Forelimb muscle (tissue), 1 donor: ENCODE data around the gene SEZ6L2. TPM values are rescaled to one million over a fixed set of nuclear protein-coding genes. Genes with fewer than 3 reads are reported as not detected.
"Not testable (repeated sequence)": the region's sequence is repeated elsewhere in the genome, so short reads cannot be mapped to it uniquely, and the experiment has no call there.

ENCODE experiments used
- DNase-seq: peaks from one replicate; pipeline ENCODE4 v3.0.0-alpha.2; 2013; ENCODE audit warnings: low read depth
- polyA plus RNA-seq: library from polyadenylated mRNA; unstranded; fragments of 120-200 nt; gene quantifications from one replicate; pipeline ENCODE4 v1.2.1, GENCODE V29; 2013; ENCODE audit not compliant: insufficient read length

SEZ6L2 gene
- polyA plus RNA-seq: 2.5 TPM

DNA sequence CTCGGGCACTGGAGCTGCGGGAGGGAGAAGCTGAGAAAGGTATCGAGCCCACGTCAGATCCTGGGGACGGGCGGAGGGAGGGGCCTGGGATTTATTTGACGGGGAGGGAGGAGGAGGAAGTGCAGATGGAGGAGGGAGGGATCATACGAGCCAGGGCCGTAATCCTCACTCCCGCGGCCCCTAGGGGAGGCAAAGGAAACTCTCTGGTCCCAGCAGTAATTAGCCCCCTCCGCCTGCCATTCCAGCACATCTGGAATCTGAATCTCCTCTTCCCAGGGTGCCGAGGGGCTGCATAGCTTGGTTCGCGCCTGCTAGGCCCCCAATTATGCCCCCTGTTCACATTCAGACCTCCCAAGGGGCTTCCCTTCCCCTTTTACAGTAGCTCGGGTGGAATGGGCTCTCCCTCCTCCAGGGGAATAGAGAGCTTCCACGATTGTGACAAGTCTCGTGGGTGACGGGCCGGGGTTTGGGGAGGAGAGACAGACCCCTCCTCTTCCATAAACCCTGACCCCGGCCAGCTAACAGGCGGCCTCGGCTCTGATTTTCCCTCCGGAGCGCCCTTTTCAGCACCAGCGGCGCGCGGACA lies at the start of gene SEZ6L2:
SEZ6L2 (minus strand) TSS at position 35 of the 586 bp plus-strand sequence. CDS start 531 bp downstream, outside the sequence.
- DNase-seq: no peak

GRCh38 chr16:29947897-29948296 lies 48.5 kb upstream of the SEZ6L2 start:
- DNase-seq: no peak

DNA sequence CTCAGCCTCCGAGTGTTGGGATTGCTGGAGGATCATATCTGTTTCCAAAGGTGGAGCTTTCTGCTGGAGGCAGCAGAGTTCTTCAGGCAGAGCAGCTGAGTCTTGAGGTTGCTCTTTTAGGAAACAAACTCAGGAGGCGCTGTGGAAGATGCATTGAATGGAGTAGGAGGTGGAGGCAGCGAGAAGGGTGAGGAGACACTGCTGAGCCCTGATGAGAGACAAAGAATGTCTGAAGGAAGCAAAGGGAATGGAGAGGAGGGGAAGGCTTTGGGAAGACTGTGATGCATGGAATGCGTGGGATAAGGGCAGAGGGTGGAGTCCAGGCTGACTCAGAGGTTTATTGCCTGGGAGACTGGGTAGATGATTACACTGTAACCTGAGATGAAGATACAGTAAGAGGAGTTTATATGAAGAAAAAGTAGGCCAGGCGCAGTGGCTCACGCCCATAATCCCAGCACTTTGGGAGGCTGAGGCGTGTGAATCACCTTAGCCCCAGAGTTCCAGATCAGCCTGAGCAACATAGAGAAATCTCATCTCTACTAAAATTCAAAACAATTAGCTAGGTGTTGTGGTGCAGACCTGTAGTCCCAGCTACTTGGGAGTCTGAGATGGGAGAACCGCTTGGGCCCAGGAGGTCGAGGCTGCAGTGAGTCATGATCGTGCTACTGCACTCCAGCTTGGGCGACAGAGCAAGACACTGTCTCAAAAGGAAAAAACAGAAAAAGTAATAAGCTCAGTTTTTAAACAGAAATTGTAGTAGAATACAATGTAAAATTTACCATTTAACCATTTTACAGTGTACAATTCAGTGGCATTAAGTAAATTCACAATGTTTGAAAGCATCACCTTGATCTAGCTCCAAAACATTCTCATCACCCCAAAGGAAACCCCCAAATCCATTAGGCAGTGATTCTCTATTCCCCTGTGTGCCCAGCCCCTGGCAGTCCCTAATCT lies 44.8 kb upstream of the SEZ6L2 start:
- no peak for DNase-seq

DNA sequence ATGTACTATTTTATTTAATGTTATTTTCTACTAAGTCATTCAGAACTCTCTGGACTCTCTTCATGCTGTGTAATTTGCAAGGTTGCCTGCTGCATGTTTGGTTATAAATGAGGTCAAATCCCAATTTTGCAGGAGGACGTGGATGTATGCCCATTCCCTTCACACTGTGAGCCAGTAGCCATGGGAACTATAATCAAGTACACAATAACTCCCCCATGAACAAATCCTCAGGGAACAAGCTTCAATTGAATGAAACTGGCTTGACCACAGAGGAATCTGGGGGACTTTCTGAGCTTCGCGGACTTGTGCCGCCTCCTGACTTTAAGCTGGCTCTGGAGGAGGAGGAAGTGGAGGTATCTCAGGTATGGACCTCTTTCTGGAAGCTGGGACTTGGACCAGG lies 41.3 kb upstream of the SEZ6L2 start:
- no peak for DNase-seq

DNA sequence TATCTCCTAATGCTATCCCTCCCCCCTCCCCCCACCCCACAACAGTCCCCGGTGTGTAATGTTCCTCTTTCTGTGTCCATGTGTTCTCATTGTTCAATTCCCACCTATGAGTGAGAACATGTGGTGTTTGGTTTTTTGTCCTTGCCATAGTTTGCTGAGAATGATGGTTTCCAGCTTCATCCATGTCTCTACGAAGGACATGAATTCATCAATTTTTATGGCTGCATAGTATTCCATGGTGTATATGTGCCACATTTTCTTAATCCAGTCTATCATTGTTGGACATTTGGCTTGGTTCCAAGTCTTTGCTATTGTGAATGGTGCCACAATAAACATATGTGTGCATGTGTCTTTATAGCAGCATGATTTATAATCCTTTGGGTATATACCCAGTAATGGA lies 32.4 kb upstream of the SEZ6L2 start:
- DNase-seq: not testable (repeated sequence)

DNA sequence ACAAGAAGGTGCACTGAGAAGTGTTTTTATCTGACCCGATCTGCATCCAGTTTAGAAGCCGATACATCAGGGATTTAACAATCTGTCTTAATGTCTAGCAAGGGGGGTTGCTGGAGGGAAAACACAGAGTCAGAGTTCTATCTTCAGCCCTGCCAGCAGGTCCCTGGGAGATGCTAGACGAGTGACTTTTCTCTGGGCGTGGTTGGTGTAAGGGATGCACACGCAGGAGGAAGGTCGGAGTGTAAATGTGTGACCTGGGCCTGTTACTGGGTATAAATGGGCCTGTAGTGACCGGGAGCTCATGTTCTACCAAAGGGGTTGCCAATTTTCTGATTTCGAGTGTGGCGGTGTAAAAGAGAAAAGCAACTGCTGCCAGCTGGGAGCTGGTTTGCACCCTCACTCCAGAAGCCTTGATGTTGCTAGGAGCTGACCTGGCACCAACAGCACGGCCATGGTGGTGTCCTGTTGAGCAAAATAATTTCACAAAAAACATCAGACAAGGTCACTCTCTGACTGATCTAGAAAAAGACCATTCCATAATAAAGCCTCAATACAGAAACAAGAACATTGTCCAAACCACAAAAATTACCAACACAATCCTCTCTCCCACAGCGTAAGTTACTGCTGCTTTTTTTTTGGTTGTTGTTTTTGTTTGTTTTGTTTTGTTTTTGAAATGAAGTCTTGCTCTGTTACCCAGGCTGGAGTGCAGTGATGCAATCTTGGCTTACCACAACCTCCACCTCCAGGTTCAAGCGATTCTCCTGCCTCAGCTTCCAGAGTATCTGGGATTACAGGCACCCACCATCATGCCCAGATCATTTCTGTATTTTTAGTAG lies 27.9 kb upstream of the SEZ6L2 start:
- DNase-seq: no peak

DNA sequence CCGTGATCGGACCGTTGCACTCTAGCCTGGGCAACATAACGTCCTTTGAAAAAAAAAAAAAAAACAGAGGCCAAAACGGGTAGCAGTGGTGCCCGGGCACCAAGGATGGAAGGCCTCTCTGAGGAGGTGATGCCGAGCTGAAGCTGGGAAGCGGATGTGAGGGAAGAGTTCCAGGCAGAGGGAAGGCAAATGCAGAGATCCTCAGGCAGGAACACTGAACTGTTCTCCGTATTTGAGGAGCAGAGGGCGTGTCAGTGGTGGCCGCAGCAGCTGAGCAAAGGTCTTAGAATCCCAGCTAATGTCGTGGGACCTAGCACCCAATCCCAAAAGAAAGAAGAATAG lies 27.3 kb upstream of the SEZ6L2 start:
- DNase-seq: no peak

DNA sequence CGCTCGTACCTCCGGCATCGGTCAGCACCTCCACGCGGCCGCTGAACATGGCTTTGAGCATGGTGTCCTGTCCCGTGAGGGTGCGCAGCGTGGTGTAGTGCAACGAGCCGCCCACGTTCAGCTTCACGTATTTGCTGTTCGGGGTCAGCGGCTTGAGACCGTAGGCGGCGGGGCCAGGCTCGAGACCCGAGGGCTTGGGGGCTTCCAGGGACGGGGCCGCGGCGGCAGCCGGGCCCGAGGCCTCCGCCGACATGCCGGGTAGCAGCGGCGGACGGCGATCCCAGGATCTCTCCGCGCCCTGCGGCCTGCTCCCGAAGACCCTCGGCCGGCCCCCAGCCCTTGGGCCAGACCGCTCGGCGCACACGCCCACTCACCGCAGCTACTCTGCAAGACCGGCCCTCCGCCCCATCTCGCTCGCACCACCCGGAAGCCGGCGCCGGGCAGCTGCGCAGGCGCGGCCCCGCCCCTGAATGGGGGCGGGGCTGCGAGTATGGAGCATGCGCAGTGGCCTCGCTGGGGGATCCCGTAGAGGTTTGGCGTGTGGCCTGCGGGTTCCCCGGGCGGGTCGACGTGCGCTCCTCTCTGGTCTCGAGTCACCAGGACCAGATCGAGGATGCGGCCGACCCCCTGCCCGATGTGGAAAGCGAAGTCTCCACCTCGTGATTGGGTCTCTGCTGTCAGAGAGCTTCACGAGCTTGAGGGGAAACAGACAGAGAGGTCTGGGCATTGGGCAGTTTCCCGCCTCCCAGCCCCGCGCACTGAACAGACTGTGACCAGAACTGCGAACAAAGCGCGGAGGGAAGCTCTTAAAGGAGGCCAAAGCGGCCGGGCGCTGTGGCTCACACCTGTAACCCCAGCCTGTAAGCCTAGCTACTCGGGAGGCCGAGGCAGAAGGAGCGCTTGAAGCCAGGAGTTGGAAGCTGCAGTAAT lies 26.7 kb upstream of the SEZ6L2 start, which contains the start of gene KCTD13:
KCTD13 (minus strand) TSS at position 446 of the 930 bp plus-strand sequence; CDS start at position 253, 193 bp downstream.
- peak; percentile 55 for DNase-seq

GRCh38 chr16:29925105-29925756 lies 25.9 kb upstream of the SEZ6L2 start:
- no peak for DNase-seq

DNA sequence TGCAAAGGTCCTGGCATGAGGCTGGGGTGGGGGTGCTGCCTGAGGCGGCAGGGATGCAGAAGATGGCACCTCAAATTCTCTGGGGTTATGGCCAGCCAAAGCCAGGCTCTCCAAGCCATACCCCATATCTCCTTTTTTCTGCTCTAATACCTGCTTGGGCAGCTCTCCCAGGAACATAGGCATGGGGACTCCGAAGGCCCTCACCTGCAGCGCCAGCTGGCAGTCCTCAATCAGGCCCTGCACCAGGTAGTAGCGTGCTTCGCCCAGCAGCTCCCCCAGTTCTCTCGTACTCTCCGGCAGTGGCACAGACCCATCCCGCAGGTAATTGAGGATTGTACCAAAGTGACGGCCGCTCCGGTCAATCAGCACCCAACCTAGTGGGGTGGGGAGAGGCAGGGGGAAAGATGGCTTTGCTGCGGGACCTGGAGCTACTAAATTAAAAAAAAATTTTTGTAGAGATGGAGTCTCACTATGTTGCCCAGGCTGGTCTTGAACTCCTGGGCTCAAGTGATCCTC lies 23.7 kb upstream of the SEZ6L2 start:
- DNase-seq: no peak

GRCh38 chr16:29922326-29922725 lies 23.0 kb upstream of the SEZ6L2 start:
- DNase-seq: no peak

- DNase-seq: no peak
Observed at GRCh38 chr16:29921034-29921385, 21.7 kb upstream of the SEZ6L2 start.

- no peak for DNase-seq
Observed at GRCh38 chr16:29920288-29921033, 21.1 kb upstream of the SEZ6L2 start.

DNA sequence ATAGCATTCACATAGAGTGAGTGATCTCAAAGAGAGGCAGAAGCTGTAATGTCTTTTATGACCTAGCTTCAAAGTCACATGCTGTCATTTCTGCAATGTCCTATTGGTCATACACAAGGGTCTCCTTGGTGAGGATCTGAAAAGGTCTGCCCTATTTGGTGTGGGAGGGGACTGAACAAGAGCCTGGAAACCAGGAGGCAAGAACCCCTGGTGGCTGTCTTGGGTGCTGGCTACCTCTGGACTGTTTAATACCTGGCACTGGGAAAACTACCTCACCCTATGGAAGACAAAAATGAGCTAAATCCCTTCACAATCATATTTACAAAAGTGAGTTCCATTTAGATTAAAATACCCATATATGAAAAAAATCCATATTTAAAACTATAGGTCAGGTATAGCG lies 17.6 kb upstream of the SEZ6L2 start:
- DNase-seq: no peak

DNA sequence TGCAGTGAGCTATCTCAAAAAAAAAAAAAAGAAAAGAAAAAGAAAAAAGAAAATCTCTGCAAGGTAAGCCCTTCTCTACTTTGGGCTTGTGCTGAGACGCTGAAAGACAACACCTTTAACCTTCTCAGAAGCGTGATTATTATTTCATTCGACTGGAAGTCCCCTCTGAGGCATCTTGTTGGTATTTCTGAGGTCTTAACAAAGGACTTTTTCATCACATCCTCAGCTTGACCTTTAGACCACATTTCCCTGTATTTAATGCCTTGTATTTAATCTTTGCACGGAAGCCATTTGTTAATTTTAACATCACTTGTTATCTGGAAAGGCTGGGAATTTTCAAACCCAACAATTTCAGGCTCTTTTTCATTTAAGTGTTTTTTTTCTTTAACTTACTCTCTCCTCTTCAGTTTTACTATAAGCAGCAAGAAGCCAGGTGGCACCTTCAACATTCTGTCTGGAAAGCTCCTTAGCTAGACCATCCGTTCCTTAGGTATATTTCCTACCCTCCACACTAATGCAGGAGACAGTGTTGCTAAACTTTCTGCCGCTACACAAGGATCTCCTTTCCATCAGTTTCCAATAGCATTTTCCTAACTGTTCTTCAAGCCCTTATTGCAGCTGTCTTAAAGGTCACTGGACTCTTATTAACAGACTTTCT lies 16.4 kb upstream of the SEZ6L2 start:
- no peak for DNase-seq

- no peak for DNase-seq
Observed at GRCh38 chr16:29913514-29913913, 14.2 kb upstream of the SEZ6L2 start.

GRCh38 chr16:29912087-29912486 lies 12.7 kb upstream of the SEZ6L2 start:
- DNase-seq: no peak

- no peak for DNase-seq
Observed at GRCh38 chr16:29911676-29912010, 12.3 kb upstream of the SEZ6L2 start.
